ENCODE data around the gene LGMN.

DNA sequence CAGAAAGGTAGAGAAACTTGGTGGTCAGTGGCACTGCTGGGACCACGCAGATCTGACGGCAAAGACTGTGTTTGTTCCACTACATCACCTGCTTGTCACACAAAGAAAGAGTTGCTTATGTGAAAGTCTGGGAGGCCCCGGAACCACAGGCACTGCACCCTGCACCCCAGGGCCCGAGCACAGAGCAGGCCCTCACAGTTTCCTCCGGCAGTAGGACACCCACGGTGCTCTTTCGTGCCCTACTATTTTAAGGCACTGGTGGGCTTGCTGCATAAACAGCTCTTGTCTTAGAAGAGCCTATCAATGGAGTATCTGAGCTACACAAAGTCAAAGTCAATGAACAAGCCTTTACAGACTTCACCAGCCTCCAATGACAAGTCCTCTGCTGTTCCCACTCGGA lies 8.0 kb downstream of the LGMN start:
- TF ChIP-seq, protein P1, sequence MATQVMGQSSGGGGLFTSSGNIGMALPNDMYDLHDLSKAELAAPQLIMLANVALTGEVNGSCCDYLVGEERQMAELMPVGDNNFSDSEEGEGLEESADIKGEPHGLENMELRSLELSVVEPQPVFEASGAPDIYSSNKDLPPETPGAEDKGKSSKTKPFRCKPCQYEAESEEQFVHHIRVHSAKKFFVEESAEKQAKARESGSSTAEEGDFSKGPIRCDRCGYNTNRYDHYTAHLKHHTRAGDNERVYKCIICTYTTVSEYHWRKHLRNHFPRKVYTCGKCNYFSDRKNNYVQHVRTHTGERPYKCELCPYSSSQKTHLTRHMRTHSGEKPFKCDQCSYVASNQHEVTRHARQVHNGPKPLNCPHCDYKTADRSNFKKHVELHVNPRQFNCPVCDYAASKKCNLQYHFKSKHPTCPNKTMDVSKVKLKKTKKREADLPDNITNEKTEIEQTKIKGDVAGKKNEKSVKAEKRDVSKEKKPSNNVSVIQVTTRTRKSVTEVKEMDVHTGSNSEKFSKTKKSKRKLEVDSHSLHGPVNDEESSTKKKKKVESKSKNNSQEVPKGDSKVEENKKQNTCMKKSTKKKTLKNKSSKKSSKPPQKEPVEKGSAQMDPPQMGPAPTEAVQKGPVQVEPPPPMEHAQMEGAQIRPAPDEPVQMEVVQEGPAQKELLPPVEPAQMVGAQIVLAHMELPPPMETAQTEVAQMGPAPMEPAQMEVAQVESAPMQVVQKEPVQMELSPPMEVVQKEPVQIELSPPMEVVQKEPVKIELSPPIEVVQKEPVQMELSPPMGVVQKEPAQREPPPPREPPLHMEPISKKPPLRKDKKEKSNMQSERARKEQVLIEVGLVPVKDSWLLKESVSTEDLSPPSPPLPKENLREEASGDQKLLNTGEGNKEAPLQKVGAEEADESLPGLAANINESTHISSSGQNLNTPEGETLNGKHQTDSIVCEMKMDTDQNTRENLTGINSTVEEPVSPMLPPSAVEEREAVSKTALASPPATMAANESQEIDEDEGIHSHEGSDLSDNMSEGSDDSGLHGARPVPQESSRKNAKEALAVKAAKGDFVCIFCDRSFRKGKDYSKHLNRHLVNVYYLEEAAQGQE (IDR thresholded peaks at IDR 0.05; ENCODE audit: unreplicated experiment): no peak
- TF ChIP-seq, protein P2, sequence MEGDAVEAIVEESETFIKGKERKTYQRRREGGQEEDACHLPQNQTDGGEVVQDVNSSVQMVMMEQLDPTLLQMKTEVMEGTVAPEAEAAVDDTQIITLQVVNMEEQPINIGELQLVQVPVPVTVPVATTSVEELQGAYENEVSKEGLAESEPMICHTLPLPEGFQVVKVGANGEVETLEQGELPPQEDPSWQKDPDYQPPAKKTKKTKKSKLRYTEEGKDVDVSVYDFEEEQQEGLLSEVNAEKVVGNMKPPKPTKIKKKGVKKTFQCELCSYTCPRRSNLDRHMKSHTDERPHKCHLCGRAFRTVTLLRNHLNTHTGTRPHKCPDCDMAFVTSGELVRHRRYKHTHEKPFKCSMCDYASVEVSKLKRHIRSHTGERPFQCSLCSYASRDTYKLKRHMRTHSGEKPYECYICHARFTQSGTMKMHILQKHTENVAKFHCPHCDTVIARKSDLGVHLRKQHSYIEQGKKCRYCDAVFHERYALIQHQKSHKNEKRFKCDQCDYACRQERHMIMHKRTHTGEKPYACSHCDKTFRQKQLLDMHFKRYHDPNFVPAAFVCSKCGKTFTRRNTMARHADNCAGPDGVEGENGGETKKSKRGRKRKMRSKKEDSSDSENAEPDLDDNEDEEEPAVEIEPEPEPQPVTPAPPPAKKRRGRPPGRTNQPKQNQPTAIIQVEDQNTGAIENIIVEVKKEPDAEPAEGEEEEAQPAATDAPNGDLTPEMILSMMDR (conservative IDR thresholded peaks at IDR 0.05; ENCODE audit: low read depth in 2 of 2): no peak
- TF ChIP-seq EZH2 (IDR thresholded peaks at IDR 0.05; ENCODE audit: low read depth, unreplicated experiment): no peak
- TF ChIP-seq CREB1 (CRISPR knock-in tag; IDR thresholded peaks at IDR 0.05; ENCODE audit: low read depth): no peak
- no peak for TF ChIP-seq EZH2phosphoT487 (IDR thresholded peaks at IDR 0.05; ENCODE audit: unreplicated experiment)
- no peak for TF ChIP-seq POLR2AphosphoS5 (IDR thresholded peaks at IDR 0.05; ENCODE audit: low read depth)
- TF ChIP-seq, protein P3, sequence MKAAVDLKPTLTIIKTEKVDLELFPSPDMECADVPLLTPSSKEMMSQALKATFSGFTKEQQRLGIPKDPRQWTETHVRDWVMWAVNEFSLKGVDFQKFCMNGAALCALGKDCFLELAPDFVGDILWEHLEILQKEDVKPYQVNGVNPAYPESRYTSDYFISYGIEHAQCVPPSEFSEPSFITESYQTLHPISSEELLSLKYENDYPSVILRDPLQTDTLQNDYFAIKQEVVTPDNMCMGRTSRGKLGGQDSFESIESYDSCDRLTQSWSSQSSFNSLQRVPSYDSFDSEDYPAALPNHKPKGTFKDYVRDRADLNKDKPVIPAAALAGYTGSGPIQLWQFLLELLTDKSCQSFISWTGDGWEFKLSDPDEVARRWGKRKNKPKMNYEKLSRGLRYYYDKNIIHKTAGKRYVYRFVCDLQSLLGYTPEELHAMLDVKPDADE (IDR thresholded peaks at IDR 0.05): no peak

Data from GM23338 (cell line).